ENCODE data around the gene TUBGCP6. TPM values are rescaled to one million over a fixed set of nuclear protein-coding genes. Genes with fewer than 3 reads are reported as not detected.

The TUBGCP6 gene, protein sequence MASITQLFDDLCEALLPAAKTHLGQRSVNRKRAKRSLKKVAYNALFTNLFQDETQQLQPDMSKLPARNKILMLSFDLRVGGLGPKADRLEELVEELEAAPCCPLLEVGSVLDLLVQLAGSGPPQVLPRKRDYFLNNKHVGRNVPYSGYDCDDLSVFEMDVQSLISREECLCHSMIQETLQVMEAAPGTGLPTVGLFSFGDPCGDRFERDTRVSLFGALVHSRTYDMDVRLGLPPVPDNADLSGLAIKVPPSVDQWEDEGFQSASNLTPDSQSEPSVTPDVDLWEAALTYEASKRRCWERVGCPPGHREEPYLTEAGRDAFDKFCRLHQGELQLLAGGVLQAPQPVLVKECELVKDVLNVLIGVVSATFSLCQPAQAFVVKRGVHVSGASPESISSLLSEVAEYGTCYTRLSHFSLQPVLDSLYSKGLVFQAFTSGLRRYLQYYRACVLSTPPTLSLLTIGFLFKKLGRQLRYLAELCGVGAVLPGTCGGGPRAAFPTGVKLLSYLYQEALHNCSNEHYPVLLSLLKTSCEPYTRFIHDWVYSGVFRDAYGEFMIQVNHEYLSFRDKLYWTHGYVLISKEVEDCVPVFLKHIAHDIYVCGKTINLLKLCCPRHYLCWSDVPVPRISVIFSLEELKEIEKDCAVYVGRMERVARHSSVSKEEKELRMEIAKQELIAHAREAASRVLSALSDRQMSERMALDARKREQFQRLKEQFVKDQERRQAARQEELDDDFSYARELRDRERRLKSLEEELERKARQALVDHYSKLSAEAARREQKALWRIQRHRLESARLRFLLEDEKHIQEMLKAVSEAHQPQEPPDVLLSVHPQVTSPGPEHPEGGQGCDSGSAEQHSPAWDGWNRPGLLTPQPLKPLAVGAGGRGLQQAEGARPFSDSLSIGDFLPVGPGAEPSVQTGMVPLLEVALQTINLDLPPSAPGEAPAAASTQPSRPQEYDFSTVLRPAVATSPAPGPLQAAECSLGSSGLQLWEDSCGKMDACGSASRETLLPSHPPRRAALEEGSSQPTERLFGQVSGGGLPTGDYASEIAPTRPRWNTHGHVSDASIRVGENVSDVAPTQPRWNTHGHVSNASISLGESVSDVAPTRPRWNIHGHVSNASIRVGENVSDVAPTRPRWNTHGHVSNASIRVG (N-terminal part only)
- 26.2 TPM for total RNA-seq
- 10 to 100 TPM; 21.4 to 35.3 (median 26.4) TPM for polyA plus RNA-seq (ENCODE audit: insufficient read depth in 1 of 8, insufficient read length in 8 of 8, low replicate concordance in 1 of 8)
- long read RNA-seq, donor 1: 0 reads
- long read RNA-seq, donor 2: 0 reads
- long read RNA-seq, donor 3: 0 reads
- long read RNA-seq, donor 4: 0 reads
- long read RNA-seq, donor 5, partial matches to known transcripts: 8 of 8 reads
- long read RNA-seq, donor 5, other reads (novel, unspliced or antisense): 0 of 8 reads
- long read RNA-seq, donor 6: 0 reads
- long read RNA-seq, donor 7, full-length matches to known transcripts: 1 of 1 reads
- long read RNA-seq, donor 7, partial matches to known transcripts: 0 of 1 reads
- long read RNA-seq, donor 7, other reads (novel, unspliced or antisense): 0 of 1 reads
- long read RNA-seq, donor 8: 0 reads
- long read RNA-seq, donor 9: 0 reads
- long read RNA-seq, donor 10: 0 reads
- long read RNA-seq, donor 11, full-length matches to known transcripts: 1 of 1 reads
- long read RNA-seq, donor 11, partial matches to known transcripts: 0 of 1 reads
- long read RNA-seq, donor 11, other reads (novel, unspliced or antisense): 0 of 1 reads

DNA sequence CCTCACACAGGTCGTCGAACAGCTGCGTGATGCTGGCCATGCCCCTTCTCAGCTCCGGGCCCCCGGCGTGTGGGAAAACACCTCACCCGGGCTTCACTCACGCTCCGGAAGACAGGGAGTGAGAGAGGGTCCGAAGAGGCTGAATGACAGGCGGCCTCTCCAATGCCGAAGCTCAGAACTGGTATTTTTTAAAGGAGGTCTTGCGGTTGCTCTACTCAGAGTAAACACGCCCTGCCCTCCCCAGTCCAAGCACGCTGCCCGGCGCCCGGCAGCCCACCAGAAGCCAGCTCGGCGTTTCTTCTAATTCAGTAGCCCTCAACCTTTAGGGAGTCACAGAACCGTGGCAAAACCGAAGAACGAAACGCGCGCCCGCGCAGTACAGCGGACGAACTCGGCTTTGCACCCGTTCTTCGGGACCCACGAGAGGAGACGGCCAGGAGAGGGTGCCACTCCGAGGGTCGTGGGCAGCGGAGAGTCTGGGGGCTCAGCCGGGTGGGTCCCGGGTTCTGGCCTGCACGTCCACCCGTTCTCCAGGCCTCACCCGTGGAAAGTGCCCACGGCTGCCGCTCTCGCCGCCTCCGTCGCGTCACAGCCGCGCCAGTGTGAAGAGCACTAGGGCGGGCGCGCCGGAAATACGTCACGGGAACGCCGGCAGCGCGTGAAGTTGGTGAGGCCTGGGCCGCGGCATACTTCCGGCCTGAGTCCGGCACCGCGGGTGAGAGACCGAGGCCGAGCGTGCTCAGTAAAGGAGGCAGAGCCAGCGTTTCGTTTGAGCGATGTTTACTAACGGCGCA is at the start of gene TUBGCP6:
Gene TUBGCP6, minus strand, starts transcription at position 604 of the 794 bp plus-strand sequence. Its CDS starts 564 bp downstream, at position 40.
- Histone ChIP-seq H3K36me3 (ENCODE audit: control insufficient read depth, insufficient read depth, low read length) (peaks cover 36% of the 10 kb centered on the region), H3K27ac (ENCODE audit: low read length) (peak within 1 kb of the TSS; percentile 93), H3K4me1 (ENCODE audit: control insufficient read depth, insufficient read depth, low read length) (peaks cover 39% of the 10 kb centered on the region), H3K27me3 (ENCODE audit: control insufficient read depth, insufficient read depth, low read length) (no peaks in the 10 kb centered on the region), H3K4me3 (ENCODE audit: low read length) (peak within 1 kb of the TSS; percentile 99), H3K9me3 (replicated peaks; ENCODE audit: control insufficient read depth, low read depth, low read length) (no peaks in the 10 kb centered on the region)
- peak; percentile 98 for DNase-seq
- WGBS (ENCODE audit: insufficient coverage): under 1% methylated on average over 65 of the region's 76 CpGs

DNA sequence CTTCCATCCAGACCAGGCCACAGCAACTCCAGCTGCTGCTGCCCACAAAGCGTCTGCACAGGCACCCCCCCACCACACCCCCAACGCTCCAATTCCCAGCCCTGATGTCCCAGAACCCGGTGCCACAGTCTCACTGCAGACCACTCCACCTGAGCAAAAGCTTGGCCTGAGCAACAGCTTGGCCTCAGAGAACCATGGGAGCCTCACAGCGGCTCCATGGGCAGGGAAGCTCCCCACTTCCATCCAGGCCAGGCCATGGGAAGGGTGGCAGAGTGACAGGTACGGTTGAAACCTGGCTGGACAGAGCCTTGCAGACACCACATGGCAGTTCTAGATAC is 49.5 kb upstream of the TUBGCP6 start:
- H3K4me3 ChIP-seq (ENCODE audit: low read length): no peak overlapping the region
- H3K36me3 ChIP-seq (ENCODE audit: control insufficient read depth, insufficient read depth, low read length): peaks cover 32% of the 10 kb centered on the region
- no peak for DNase-seq
- no peaks in the 10 kb centered on the region for H3K27me3 ChIP-seq (ENCODE audit: control insufficient read depth, insufficient read depth, low read length)
- WGBS (ENCODE audit: insufficient coverage): 25% methylated on average over 5 of the region's 5 CpGs
- peak overlapping the region; percentile 85 for H3K27ac ChIP-seq (ENCODE audit: low read length)
- H3K4me1 ChIP-seq (ENCODE audit: control insufficient read depth, insufficient read depth, low read length): peaks cover 39% of the 10 kb centered on the region
- H3K9me3 ChIP-seq (replicated peaks; ENCODE audit: control insufficient read depth, low read depth, low read length): no peaks in the 10 kb centered on the region

DNA sequence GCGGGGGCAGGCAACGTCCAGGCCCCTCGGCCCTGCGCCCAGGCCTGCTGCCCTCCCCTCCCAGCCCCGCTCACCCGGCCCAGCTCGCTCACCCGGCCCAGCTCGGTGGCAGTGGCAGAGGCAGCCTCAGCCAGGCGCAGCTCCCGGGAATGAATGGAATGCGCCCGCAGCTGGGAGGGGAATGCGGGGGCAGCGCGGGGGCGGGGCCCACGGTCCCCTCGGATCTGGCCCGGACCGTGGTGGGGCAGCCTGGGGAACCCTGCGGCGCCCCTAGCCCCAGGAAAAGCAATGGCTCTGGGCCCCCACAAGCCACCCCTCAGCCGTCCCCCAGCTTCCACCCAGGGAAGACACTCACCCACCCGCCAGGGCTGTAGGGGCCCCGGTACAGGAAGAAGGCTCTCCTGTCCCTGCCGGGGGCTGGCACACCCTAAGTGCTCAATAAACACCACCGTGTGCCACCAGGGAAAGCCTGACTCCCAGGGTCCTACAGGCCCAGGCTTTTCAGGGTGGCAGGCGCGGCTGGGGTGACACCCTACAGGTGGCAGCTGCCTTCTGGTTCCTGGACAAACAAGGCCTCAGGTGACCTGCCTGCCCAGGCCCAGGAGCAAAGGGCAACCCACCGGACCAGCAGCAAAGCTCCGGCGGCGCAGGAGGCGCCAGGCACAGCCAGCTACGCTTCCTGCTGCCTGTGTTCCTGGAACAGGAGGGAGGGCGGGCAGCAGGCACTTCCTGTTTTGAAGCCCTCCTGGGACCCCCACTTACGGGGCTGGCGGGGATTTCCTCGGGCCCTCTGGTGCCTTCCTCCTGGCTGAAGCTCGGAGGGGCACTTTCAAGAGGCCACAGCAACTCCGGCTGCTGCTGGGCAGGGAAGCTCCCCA is 48.9 kb upstream of the TUBGCP6 start:
- Histone ChIP-seq H3K27me3 (ENCODE audit: control insufficient read depth, insufficient read depth, low read length) (no peaks in the 10 kb centered on the region), H3K9me3 (replicated peaks; ENCODE audit: control insufficient read depth, low read depth, low read length) (no peaks in the 10 kb centered on the region), H3K27ac (ENCODE audit: low read length) (peak overlapping the region; percentile 85), H3K36me3 (ENCODE audit: control insufficient read depth, insufficient read depth, low read length) (peaks cover 38% of the 10 kb centered on the region), H3K4me3 (ENCODE audit: low read length) (no peak overlapping the region), H3K4me1 (ENCODE audit: control insufficient read depth, insufficient read depth, low read length) (peaks cover 33% of the 10 kb centered on the region)
- peak; percentile 67 for DNase-seq
- WGBS (ENCODE audit: insufficient coverage): 12% methylated on average over 41 of the region's 42 CpGs

DNA sequence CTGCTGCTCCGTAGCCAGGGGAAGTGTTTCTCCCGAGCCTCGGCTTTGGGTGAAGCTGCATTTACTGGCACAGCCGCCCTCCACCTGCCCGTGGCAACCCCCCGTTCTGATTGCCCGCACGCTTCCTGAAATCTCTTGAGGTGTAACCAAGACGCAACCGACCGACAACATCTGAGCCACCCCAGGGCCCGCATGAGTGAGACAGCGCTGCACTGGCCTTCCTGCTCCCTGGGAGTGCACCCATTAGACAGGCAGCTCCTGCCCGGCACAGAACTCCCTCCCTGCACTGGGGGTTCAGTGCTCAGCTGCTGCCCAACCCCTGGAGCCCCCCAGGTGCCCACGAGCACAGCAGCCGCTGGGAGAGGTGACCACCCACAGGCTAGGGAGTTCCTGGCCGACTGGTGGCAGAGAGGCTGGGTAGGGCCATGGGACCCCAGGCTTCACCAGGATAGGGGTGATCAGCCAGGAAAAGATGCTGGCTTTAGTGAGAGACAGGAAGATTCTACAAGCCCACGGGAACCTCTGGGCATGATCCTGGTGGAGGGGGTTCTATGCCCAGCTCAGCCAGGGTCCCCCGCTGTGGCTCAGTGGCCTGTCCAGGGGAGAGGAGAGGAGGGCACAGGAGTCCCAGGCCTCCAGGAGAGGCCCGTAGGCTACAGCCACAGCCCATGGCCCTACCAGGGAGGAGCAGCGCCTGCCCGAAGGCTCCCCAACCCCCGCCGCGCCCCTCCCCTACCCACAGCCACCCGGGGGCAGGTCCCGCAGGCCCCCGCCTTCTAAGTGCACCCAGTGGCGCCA is 48.0 kb upstream of the TUBGCP6 start:
- WGBS (ENCODE audit: insufficient coverage): 55% methylated on average over 24 of the region's 29 CpGs
- Histone ChIP-seq H3K27ac (ENCODE audit: low read length) (peak overlapping the region; percentile 81), H3K9me3 (replicated peaks; ENCODE audit: control insufficient read depth, low read depth, low read length) (no peaks in the 10 kb centered on the region), H3K4me1 (ENCODE audit: control insufficient read depth, insufficient read depth, low read length) (peaks cover 32% of the 10 kb centered on the region), H3K4me3 (ENCODE audit: low read length) (no peak overlapping the region), H3K27me3 (ENCODE audit: control insufficient read depth, insufficient read depth, low read length) (no peaks in the 10 kb centered on the region), H3K36me3 (ENCODE audit: control insufficient read depth, insufficient read depth, low read length) (peaks cover 46% of the 10 kb centered on the region)
- DNase-seq: no peak

DNA sequence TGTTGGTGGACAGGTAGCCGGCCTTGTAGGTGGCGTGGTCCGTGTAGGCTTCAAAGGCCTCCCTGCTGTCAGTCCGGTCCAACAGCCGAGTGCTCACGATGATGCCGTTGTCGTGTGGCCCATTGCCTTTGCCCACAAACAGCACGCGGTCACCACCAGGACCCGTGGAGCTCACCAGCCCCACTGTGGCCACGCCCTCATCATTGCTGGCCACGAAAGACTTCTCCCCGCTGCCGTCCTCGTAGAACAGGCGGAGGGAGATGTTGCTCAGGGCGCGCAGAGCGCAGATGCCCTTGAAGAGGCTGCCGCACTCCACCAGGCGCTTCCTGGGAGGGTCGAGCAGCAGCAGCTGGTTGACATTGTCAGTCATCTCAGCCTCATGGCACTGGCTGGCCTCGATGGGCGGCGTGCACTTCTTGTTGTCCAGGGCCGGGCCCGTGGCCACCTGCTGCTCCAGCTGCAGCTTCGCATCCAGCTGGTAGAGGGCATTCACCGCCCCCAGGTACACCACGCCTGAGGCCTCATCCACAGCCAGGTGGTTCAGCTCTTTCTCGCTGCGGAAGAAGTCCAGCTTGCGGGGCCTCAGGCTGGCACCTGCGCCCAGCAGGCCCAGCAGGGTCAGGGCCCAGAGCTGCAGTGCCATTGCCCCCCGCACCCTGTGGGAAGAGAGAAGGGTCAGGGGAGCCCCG is 45.3 kb upstream of the TUBGCP6 start:
- 88% methylated on average over 36 of the region's 37 CpGs for WGBS (ENCODE audit: insufficient coverage)
- no peak for DNase-seq
- Histone ChIP-seq H3K27ac (ENCODE audit: low read length) (no peak overlapping the region), H3K36me3 (ENCODE audit: control insufficient read depth, insufficient read depth, low read length) (peaks cover 69% of the 10 kb centered on the region), H3K9me3 (replicated peaks; ENCODE audit: control insufficient read depth, low read depth, low read length) (no peaks in the 10 kb centered on the region), H3K27me3 (ENCODE audit: control insufficient read depth, insufficient read depth, low read length) (no peaks in the 10 kb centered on the region), H3K4me1 (ENCODE audit: control insufficient read depth, insufficient read depth, low read length) (peaks cover 29% of the 10 kb centered on the region), H3K4me3 (ENCODE audit: low read length) (no peak overlapping the region)

DNA sequence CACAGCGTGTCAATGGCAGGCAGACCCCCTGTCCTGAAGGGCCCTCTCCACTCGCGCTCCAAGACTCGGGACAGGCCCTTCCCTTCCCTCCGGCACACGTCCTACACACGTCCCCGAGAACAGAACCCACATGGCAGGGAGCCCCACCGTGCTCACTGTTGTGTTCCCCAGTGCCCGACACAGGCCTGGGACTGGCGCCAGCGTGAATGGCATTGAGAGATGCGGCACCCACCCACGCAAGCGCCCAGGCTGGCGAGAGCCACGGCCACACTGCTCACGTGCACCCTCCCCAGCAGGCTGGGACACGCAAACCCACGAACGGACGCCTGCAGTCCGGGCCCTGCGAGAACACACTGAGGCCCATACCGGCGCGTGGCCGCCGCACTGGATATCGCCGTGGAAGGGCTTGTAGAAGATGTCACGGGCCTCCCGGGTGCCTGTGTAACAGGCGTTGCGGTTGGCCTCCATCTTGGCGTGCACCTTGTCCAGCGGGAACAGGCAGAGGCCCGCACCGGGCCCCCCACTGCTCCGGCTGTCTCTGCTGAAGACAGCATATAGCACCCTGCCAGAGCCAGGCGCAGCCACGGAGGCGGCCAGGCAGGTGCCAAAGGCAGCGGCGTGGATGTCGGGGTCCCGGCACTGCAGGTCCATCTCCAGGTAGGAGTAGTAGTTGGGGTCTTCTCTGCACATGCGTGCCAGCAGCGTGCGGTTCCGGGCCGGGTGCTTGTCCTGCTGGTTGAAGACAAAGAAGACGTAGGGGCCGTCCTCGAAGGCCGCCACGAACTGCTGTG is 44.5 kb upstream of the TUBGCP6 start:
- H3K4me1 ChIP-seq (ENCODE audit: control insufficient read depth, insufficient read depth, low read length): peaks cover 24% of the 10 kb centered on the region
- H3K4me3 ChIP-seq (ENCODE audit: low read length): no peak overlapping the region
- peaks cover 71% of the 10 kb centered on the region for H3K36me3 ChIP-seq (ENCODE audit: control insufficient read depth, insufficient read depth, low read length)
- no peaks in the 10 kb centered on the region for H3K9me3 ChIP-seq (replicated peaks; ENCODE audit: control insufficient read depth, low read depth, low read length)
- H3K27me3 ChIP-seq (ENCODE audit: control insufficient read depth, insufficient read depth, low read length): no peaks in the 10 kb centered on the region
- H3K27ac ChIP-seq (ENCODE audit: low read length): no peak overlapping the region
- no peak for DNase-seq
- 93% methylated on average over 57 of the region's 57 CpGs for WGBS (ENCODE audit: insufficient coverage)

DNA sequence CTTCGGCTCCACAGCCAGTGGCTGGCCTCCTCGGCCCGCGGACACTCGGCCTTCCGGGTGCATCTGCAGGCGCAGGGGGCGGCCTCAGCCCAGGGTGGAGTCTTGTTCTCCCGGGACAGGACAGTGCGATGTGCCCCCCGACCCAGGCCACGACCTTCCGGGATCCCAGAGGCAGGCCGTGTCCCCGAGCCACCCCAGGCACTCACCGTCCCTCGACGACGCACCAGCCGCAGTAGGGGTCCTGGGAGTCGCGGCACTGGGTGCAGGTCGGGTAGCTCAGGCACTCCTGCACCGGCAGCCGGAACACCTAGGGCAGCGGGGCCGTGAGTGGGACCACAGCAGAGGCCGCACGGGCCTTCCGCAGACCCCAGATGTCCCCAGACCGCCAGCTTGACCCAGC is 42.9 kb upstream of the TUBGCP6 start:
- Histone ChIP-seq H3K27ac (ENCODE audit: low read length) (no peak overlapping the region), H3K27me3 (ENCODE audit: control insufficient read depth, insufficient read depth, low read length) (no peaks in the 10 kb centered on the region), H3K36me3 (ENCODE audit: control insufficient read depth, insufficient read depth, low read length) (peaks cover 81% of the 10 kb centered on the region), H3K4me3 (ENCODE audit: low read length) (no peak overlapping the region), H3K4me1 (ENCODE audit: control insufficient read depth, insufficient read depth, low read length) (peaks cover 8% of the 10 kb centered on the region), H3K9me3 (replicated peaks; ENCODE audit: control insufficient read depth, low read depth, low read length) (no peaks in the 10 kb centered on the region)
- no peak for DNase-seq
- 92% methylated on average over 31 of the region's 31 CpGs for WGBS (ENCODE audit: insufficient coverage)

All from muscle of leg (tissue), 16 donors.